Activated CD4-positive, alpha-beta T cell treated with anti-CD3 and anti-CD28 coated beads, Interleukin-2, amount 50 U/mL, for 1 hour (primary cell): ENCODE results near the gene SFTA2.
A peak's percentile ranks its signal among the peaks of the same experiment; 100 is the strongest.
"Not testable (repeated sequence)": the region's sequence is repeated elsewhere in the genome, so short reads cannot be mapped to it uniquely, and the experiment has no call there.

Experiments used
- DNase-seq: peaks from one replicate; pipeline ENCODE4 v3.0.0-alpha.2; 2020

Gene SFTA2

DNA sequence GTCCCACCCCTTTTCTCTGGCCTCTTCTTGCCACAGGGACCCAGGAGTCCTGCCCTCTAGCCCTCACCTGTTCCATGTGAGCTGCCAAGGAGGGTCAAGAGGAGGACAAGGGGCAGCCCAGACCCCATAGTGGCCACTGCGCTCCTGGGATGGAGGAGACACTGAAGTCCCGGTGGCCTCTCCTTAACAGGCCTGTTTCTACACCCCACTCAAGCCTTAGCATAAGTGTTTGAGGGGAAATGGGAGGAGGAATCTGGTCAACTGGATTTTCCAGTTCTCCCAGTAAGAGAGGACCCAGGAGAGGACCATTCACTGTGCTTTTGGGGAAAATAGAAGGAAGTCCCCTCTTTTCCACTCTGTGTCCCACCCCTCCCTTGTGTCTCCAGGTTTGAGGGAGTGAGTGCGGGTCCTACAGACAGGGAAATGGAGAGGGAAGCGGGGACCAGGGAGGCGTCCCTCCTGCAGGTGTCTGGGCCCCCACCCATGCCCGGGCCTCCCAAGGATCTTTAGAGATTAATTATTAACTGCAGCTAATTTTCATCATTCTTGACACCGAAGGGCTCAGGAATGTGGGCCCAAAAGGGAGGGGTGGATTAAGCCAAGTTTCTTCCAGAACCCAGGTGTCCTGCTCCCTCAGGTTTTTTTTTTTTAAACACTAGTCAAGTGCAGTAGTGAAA lies at the start of gene SFTA2:
TSS of gene SFTA2 (minus strand) at position 202 of the 677 bp plus-strand sequence. CDS start at position 128, 74 bp downstream.
- no peak for DNase-seq

GRCh38 chr6:30979690-30980089 lies 47.7 kb upstream of the SFTA2 start:
- no peak for DNase-seq

- no peak for DNase-seq
Measured at GRCh38 chr6:30979141-30979540, 47.2 kb upstream of the SFTA2 start.

GRCh38 chr6:30974490-30975252 lies 42.7 kb upstream of the SFTA2 start:
- DNase-seq = no peak

- DNase-seq = no peak
Measured at GRCh38 chr6:30972816-30973215, 40.8 kb upstream of the SFTA2 start.

- no peak for DNase-seq
Measured at GRCh38 chr6:30970946-30971345, 39.0 kb upstream of the SFTA2 start.

GRCh38 chr6:30969171-30969570 lies 37.2 kb upstream of the SFTA2 start:
- DNase-seq = not testable (repeated sequence)

DNA sequence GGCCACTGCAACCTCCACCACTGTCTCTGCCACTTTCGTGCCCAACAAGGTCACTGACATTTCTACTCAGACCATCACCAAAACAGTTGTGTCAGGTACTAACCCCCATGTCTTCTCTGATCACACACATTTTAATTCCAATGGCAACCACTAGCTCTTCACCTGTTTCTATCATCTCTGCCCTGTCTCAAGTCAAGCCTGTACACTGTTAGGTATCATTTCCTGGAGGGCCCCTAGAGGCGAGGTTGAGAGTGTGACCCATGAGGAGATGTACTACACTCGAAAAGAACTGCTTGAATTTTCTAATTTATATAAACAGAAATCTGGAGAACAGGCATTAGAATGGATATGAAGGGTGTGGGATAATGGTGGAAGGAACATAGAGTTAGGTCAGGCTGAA lies 34.2 kb upstream of the SFTA2 start:
- no peak for DNase-seq

GRCh38 chr6:30965140-30965601 lies 33.2 kb upstream of the SFTA2 start:
- no peak for DNase-seq

- DNase-seq = no peak
Measured at GRCh38 chr6:30964075-30964474, 32.1 kb upstream of the SFTA2 start.

DNA sequence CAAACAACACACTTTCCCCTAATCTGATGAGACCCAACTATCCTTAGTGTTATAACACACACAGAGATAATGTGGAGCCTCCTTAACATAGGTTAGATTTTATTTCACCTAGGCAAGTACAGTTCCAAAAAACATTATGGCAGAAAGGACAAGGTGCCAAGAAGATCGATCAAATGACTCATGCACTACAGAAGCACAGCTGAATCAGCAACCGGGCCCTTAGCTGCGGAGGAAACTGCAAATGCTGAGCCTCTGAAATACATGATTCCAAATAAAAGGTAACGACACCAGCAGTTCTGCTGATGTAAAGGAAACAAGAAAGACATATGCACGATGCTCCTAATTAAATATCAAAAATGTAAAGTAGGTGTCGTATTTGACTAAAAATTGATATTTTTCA lies 31.7 kb upstream of the SFTA2 start:
- DNase-seq = no peak

DNA sequence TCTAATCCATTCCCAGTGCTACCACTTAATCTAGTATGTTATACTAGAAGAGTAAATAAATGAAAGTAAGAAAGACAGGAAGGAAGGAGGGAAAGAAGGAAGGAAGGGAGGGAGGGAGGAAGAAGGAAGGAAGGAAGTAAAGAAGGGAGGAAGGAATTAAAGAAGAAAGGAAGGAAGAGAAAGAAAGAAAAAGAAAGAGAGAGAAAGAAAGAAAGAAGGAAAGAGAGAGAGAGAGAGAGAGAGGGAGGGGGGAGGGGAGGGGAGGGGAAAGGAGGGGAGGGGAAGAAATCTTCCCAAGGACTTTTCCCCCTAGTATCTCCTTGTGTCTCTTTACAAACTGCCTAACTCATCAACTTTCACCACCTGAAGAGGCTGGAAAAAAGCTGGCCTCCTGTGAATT lies 30.7 kb upstream of the SFTA2 start:
- DNase-seq = no peak

DNA sequence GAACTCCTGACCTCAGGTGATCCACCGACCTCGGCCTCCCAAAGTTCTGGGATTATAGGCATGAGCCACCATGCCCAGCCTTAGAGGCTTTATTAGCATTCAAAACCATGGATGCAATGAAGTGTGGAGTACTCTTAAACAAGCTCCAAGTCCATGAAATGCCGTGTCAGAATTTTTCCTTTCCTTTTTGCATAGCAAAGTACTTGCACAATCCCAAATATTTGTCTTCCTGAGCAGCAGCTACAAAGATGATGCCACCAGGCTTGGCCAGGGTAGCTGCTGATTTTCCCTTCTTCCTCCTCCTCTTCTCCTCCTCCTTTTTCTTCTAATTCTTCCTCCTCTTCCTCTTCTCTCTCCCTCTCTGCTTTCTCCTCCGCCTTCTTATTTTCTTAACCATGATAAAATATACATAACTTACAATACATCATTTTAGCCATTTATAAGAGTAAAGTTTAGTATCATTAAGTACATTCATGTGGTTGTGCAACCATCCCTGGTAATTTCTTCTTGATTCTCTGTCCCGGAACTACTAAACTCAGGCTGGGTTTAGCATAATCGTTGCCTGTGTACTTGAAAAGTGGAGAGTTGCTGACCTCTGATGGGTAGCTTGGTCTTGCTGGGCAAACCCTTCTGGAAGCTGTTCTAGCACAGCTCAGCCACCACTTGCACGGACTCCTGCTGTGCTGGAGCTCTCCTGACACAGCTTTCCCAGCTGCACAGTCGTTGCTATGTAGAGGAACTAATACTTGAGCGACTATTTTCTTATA lies 29.1 kb upstream of the SFTA2 start:
- DNase-seq = no peak

- no peak for DNase-seq
Measured at GRCh38 chr6:30957716-30958115, 25.7 kb upstream of the SFTA2 start.

DNA sequence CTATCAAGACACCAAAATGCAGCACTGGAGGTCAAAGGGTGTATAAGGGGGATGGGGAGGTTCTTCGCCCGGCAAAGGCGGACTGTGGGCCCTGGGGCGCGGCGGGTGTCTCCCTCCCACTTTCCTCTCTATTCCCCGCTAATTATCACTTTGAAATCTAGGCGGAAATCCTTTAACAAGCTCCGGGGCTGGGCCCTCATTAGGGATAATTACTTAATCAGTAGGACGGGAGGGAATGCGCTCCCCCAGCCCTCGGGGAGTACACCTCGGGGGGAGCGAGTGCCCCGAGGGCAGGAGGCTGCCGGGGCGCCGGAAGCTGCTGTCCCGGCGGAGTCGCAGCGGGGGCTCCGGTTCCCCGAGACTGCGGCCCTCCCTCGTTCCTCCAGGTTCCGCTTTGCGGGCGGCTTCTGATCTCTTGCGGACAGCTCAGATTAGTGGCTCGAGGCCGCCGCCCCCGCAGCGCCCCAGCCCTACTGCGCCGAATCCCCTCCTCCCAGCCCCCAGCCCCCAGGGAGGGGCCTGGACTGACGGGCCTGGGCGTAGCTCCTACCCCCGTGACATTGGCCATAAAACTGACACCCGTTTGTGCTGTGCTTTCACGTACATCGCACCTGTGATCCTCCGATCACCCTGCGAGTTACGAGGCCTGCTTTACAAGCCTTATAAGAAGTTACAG lies 23.5 kb upstream of the SFTA2 start:
- peak; percentile 58 for DNase-seq

GRCh38 chr6:30954631-30955366 lies 22.8 kb upstream of the SFTA2 start:
- no peak for DNase-seq

- no peak for DNase-seq
Measured at GRCh38 chr6:30951907-30952469, 20.0 kb upstream of the SFTA2 start.

DNA sequence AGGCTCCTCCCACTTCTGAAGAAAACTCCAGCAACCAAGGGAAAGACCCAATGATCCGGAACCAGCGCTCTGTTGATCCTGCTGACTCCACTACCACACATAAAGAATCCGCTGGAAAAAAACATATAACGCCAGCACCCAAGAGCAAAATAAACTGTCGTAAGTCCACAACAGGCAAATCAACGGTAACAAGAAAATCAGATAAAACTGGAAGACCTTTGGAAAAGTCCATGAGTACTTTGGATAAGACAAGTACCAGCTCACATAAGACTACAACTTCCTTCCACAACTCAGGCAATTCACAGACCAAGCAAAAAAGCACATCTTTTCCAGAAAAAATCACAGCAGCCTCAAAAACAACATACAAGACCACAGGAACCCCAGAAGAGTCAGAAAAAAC lies 16.8 kb upstream of the SFTA2 start:
- DNase-seq = no peak

DNA sequence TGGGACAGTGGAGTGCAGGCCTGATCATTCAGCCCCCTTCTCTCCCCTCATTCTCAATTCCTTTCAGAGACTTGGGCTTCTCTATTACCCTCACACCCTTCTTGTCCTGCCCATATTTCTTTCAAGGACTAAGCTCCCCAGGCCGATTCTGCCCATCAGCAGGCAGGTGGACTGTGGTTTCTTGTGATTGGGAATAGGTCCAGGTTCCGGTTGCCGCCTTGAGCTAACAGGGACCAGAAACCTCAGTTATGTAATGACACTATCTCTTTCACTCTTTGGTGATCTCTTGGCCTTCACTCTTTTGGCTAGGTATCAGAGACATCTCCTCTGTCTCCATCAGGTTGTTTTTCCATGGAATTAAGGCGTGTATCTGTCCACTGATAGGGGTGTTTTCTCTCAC lies 15.3 kb upstream of the SFTA2 start:
- DNase-seq = no peak

- DNase-seq = no peak
Measured at GRCh38 chr6:30945281-30945680, 13.3 kb upstream of the SFTA2 start.

DNA sequence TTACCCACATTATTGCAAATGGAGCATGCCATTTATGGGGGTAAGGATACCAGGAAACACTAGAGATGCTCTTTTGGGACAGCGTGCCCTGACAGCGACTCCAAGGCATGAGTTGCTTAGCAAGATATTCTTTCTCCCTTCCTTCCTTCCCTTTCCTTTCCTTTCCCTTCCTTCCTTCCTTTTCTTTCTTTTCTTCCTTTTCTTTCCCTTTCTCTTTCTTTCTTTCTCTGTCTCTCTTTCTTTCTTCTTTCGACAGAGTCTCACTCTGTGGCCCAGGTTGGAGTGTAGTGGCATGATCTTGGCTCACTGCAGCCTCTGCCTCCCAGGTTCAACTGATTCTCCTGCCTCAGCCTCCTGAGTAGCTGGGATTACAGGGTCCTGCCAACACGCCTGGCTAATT lies 12.1 kb upstream of the SFTA2 start:
- no peak for DNase-seq
